NCI-H1417 treated with DMSO at 0.1 percent for 48 hours (cell line): ENCODE measurements around the gene SETD7.

Experiments
- DNase-seq: peaks from one replicate; lab custom pipeline; 2025; lab: John Stamatoyannopoulos, UW

SETD7 gene

GRCh38 chr4:139556071-139556723, at the start of gene SETD7:
TSS of gene SETD7 (minus strand) at chr4:139556219. CDS start at chr4:139556137, 82 bp downstream.
- DNase-seq = peak; percentile 22

- no peak for DNase-seq
These were observed 49.5 kb upstream of the SETD7 start for GRCh38 chr4:139605516-139605915.

DNA sequence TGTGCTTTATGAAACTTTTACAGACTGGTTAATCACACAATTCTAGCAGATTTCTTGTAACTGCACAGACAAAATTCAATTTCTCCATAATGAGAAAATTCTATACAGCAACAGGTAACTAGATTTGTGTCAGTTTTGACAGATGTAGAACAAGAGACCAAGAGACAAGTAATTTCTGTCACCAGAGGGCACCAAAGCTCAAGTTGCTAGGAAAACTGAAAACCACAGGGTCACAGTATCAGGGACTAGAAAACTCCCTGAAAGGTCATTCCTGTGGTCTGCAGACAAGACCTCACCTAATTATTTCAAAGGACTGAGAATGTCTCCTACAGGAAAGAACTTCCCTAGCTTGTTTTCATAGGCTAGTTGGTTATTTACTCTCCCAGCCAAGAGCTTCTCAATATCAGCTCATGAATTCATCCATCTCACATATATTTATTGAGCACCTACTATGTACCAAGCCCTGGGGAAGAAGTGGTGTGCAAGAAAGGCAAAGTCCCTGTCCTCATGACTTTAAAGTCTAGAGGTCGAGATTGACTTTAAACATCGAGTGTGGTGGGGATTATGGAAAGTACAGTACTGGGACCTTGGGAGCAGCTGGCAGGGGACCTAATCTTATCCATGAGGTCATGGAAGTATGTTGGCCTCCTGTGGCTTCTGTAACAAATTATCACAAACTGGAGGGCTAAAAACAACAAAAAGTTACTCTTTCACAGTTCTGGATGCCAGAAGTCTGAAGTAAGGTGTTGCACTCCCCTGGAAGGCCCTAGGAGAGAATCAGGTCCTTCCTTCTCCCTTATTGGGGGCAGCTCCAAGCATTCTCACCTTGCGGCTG, 47.8 kb upstream of the SETD7 start:
- DNase-seq = no peak

- no peak for DNase-seq
These were observed 46.8 kb upstream of the SETD7 start for GRCh38 chr4:139602776-139603360.

DNA sequence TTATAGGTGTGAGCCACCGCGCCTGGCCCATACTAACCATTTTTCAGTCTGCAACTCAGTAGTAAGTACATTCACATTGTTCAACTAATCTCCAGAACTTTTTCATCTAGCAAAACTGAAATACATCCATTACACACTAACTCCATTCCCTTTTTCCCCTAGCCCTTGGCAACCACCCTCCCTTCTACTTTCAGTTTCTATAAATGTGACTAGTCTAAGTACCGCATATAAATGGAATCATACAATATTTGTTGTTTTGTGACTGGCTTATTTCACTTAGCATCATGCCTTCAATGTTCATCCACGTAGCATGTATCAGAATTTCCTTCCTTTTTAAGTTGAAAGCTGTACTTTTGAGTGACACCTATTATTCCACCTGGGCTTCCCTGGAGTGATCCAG, 44.6 kb upstream of the SETD7 start:
- no peak for DNase-seq

- DNase-seq = no peak
These were observed 43.8 kb upstream of the SETD7 start for GRCh38 chr4:139599594-139600374.

GRCh38 chr4:139599076-139599475, 43.1 kb upstream of the SETD7 start:
- DNase-seq = no peak

DNA sequence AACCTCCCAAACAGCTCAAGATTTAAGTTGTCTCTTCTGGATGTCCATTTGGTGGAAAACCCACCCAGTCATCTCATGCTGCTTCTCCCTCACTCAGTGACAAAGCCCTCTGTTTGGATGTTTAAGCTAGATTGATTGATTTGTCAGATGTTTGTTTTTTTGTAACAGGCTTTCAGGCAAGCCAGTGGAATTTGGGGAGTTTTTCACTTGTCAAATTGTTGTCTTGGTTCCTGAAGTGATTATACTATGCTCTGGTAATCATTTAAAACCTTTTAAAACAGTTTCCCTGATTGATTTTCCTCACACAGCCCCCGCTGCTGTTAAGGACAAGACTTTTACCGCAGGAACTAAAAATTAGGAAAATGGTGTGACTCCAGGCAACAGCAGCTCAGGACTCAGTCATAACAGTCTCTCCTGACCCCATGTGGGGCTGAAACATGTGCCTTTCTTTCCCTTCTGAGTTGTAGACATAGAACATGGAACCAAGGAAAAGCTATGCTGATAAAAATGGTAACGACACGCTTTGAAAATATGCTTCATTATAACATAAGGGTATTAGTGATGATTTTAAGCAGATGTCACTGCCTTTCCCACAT, 40.8 kb upstream of the SETD7 start:
- no peak for DNase-seq

DNA sequence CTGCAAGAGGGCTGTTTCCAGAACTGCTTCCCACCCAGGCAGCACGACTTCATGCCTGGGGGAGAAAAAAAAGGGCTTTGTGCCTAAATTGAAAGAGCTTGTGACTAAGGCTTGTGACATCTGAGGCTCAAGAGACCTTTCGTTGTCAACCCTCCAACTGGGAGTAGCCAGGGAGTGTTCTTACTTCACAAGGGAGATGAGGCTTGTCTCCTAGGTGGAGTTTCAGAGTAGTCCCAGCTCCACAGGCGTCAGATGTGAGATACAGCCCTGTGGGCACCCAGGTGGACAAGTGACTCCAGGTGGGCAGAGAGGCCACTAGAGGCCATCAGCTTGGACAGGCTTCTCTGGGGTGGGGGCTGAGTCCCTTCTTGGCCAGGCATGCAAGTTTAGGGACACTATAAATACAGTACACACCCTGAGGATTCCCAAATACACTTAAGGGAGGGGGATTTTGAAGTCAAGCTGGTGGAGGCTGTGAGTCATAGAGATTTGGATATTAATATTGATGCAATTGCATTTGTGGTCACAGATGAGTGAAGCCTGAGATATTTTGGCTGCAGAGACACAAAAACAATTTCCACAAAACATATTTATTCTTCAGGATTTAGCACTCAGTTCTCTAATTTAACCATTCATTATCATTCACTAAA, 40.1 kb upstream of the SETD7 start:
- no peak for DNase-seq

- no peak for DNase-seq
These were observed 38.7 kb upstream of the SETD7 start for GRCh38 chr4:139594591-139595185.

DNA sequence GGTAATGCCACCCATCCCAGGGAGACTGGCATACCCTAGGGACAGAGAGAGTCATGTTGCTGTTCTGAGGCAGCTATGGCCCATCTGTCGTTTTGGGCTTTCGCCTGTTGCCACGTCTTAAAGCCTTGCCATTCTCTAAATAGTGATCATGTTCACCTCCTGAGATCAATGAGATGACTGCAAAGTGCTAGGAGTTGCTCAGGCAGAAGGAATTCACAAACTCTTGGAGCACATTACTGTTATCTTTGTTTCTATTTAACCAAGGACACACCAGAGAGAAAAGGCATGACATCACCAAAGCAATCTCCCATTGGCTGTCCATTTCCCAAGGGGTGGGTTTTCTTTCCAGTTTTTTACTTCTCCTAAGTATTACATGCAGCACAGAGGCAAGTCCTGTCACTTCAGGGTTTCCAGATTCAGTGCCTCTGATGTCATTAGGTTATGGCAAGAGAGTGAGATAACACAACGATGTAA, 37.1 kb upstream of the SETD7 start:
- DNase-seq = no peak

- DNase-seq = no peak
These were observed 33.5 kb upstream of the SETD7 start for GRCh38 chr4:139589336-139590018.

DNA sequence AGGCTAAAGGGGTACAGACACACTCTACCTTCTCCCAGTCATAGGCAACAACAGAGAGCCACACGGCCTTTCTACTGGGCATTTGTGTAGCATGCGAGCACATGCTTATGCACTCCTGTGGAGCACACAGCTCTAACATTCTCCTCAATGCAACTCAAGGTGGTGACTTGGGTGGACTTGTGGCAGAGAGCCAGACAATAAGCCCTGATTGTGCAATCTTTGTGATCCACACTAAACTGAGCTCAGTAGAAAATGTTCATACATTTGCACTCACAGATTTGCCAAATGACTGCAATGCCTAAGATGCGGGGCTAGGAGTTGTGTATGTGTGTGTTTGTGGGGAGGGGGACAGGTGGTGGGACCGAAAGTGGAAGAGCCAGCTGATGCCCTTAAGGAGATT, 31.4 kb upstream of the SETD7 start:
- DNase-seq = no peak

DNA sequence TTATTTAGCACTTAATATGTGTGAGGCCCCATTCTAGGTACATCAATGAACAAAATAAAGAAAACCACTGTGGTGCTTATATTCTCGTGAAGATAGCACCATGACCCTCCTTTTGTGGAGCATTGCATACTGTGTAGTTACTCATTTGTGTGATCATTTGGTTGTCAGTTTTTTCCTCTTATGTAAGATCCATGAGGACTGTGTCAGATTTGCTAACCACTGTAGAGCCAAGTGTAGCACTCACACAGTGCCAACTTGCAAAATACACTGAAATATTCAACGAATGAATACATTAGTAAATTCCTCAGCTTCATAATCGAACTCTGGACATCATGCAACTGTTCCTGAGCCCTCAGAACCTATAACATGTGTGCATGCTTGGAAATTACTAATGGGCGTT, 29.5 kb upstream of the SETD7 start:
- no peak for DNase-seq

DNA sequence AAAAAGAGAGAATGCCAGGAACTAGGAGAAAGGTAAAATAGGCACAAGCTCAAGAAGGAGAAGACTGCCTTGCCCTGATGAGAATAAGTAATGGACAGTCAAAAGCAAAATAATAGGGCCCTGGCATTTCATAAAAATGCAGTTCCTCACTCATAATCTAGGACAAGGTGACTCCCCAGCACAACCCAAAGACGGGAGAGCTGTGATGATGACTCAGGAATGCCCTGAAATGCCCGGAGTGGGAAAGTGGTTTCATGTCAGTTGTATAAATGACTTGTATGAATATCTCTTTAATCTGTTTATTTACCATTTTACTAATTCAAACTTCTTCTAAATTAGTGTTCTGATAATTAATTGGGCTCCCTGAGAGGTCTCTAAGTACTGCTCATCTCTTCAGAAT, 28.8 kb upstream of the SETD7 start:
- DNase-seq = no peak

DNA sequence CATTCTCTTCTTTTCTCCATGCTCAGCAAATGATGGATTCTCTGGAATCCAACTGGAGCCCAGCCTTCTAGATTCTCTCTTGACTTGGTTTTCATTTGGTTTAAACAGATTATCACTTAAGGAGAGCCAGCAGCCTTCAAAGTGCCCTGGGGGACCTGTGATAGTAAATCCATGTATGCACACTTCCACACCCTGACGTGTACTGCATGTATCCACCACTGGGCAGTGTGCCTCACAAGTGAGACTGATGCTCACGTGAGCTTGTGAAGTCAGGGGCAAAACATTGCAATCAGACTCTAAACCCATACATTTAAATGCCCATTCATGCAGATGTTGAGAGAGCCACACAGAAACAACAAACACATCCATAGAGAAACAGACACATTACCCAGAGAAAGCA, 28.0 kb upstream of the SETD7 start:
- no peak for DNase-seq

GRCh38 chr4:139582044-139582443, 26.0 kb upstream of the SETD7 start:
- no peak for DNase-seq

GRCh38 chr4:139581096-139581495, 25.1 kb upstream of the SETD7 start:
- DNase-seq = no peak

DNA sequence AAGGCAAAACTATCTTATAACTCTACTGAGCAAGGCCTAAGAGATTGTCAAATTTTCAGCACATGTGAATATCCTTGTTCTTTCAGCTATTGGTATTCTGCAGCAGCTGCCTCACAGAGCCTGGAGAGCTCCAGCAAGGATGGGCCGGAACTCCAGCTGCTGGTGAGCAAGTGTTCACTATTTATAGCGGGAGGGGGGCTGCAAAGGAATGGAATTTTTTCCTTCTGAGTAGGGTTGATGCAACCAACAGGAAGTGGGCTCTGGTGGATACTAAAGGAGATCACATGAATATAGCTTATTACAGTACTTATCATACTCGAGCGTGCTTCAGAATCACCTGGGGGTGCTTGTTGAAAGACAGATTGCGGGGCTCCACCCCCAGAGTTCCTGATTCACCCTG, 20.2 kb upstream of the SETD7 start:
- no peak for DNase-seq

GRCh38 chr4:139575072-139575471, 19.1 kb upstream of the SETD7 start:
- no peak for DNase-seq
